Amniotic stem cell (primary cell): ENCODE measurements around the gene NT5C3B.
A peak's percentile ranks its signal among the peaks of the same experiment; 100 is the strongest.
"Not testable (repeated sequence)": the region's sequence is repeated elsewhere in the genome, so short reads cannot be mapped to it uniquely, and the experiment has no call there.

Source experiments
- DNase-seq: peaks from one replicate; lab custom pipeline; 2025; lab: John Stamatoyannopoulos, UW

The NT5C3B gene

GRCh38 chr17:41839448-41839847 is 3.4 kb upstream of the NT5C3B start:
- DNase-seq = not testable (repeated sequence)

- no peak for DNase-seq
These were observed 1.9 kb upstream of the NT5C3B start, which contains the start of gene KLHL10 for GRCh38 chr17:41837761-41838538. Gene KLHL10 (plus strand): TSS chr17:41837825. CDS start chr17:41837933, 108 bp downstream.

GRCh38 chr17:41836550-41837196 is 641 bp upstream of the NT5C3B start:
- DNase-seq = no peak

GRCh38 chr17:41835214-41835799 is 725 bp downstream of the NT5C3B start:
- no peak for DNase-seq

- not testable (repeated sequence) for DNase-seq
These were observed 6.1 kb downstream of the NT5C3B start for GRCh38 chr17:41829961-41830360.

- no peak for DNase-seq
These were observed 10.7 kb downstream of the NT5C3B start for GRCh38 chr17:41825175-41825845.

- no peak for DNase-seq
These were observed 11.9 kb downstream of the NT5C3B start for GRCh38 chr17:41824086-41824485.

GRCh38 chr17:41823580-41823979 is 12.5 kb downstream of the NT5C3B start:
- no peak for DNase-seq

GRCh38 chr17:41823141-41823524 is 12.9 kb downstream of the NT5C3B start:
- no peak for DNase-seq

- DNase-seq = no peak
These were observed 13.6 kb downstream of the NT5C3B start for GRCh38 chr17:41822216-41823140.

- DNase-seq = no peak
These were observed 14.3 kb downstream of the NT5C3B start for GRCh38 chr17:41821776-41822175.

GRCh38 chr17:41818024-41818423 is 18.0 kb downstream of the NT5C3B start:
- DNase-seq = no peak

GRCh38 chr17:41816637-41817320 is 19.3 kb downstream of the NT5C3B start:
- no peak for DNase-seq

- no peak for DNase-seq
These were observed 21.8 kb downstream of the NT5C3B start for GRCh38 chr17:41814195-41814594.

- DNase-seq = no peak
These were observed 22.3 kb downstream of the NT5C3B start for GRCh38 chr17:41813699-41814124.

GRCh38 chr17:41813152-41813680 is 22.8 kb downstream of the NT5C3B start:
- no peak for DNase-seq

GRCh38 chr17:41812381-41813151 is 23.5 kb downstream of the NT5C3B start, which contains the start of gene FKBP10:
Gene FKBP10 (plus strand): TSS chr17:41813004. CDS start chr17:41813035, 31 bp downstream.
- DNase-seq = peak; percentile 80

GRCh38 chr17:41811549-41812380 is 24.3 kb downstream of the NT5C3B start, which contains the start of gene P3H4:
Gene P3H4 (minus strand): TSS chr17:41811949. CDS start chr17:41811915, 34 bp downstream.
- peak; percentile 42 for DNase-seq
